ENCODE data around the gene CHAF1A. TPM values are rescaled to one million over a fixed set of nuclear protein-coding genes. Genes with fewer than 3 reads are reported as not detected.

Gene CHAF1A
- total RNA-seq, 1 experiment from 2014 or later, result 30.0 TPM

DNA sequence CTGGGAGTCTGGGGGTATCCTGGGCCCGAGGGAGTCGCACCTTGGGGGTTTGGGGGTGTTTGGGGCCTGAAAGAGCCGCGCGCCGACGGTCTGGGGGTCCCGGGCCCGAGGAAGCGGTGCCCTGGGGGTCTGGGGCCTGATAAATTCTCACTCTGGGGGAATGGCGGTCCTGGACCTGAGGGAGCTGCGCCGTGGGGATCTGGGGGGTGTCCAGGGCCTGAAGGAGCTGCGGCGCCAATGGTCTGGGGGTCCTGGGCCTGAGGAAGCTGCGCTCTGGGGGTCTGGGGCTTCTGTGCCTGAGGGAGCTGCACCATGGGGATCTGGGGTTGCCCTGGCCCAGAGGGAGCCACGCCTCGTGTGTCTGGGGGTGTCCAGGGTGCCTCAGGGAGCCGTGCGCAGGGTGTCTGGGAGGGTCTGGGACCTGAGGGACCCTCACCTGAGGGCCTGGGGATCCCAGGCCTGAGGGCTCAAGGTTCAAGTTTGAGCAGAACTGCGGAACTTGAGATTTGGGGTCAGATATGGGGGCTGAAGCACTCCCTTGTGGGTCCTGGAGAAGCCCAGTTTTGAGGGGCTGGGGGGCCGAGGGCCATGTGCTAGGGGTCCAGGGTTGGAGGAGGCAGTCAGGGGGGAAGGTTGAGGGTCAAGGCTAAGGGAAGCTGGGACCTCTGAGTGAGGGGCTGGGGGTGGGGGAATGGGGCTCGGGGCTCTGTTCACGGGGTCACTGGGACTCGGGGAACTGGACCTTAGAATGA, 70.7 kb downstream of the CHAF1A start:
- H3K36me3 ChIP-seq (ENCODE audit: low read depth), result no peaks in the 10 kb centered on the region
- H4K20me1 ChIP-seq (ENCODE audit: insufficient read depth), result no peaks in the 10 kb centered on the region
- no peak for DNase-seq
- no peak for TF ChIP-seq EZH2 (IDR thresholded peaks at IDR 0.05; ENCODE audit: low read depth)
- TF ChIP-seq, protein P1, sequence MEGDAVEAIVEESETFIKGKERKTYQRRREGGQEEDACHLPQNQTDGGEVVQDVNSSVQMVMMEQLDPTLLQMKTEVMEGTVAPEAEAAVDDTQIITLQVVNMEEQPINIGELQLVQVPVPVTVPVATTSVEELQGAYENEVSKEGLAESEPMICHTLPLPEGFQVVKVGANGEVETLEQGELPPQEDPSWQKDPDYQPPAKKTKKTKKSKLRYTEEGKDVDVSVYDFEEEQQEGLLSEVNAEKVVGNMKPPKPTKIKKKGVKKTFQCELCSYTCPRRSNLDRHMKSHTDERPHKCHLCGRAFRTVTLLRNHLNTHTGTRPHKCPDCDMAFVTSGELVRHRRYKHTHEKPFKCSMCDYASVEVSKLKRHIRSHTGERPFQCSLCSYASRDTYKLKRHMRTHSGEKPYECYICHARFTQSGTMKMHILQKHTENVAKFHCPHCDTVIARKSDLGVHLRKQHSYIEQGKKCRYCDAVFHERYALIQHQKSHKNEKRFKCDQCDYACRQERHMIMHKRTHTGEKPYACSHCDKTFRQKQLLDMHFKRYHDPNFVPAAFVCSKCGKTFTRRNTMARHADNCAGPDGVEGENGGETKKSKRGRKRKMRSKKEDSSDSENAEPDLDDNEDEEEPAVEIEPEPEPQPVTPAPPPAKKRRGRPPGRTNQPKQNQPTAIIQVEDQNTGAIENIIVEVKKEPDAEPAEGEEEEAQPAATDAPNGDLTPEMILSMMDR (conservative IDR thresholded peaks at IDR 0.05), result no peak
- H3K9me3 ChIP-seq (ENCODE audit: insufficient read depth, low read depth), result no peaks in the 10 kb centered on the region
- CTCF ChIA-PET, result interaction anchor here (0.6 kb wide), 1 partner anchor 49 kb away, joined by 7 read pairs; no protein-coding TSS in a partner anchor
- BruUV-seq (replicated peaks), result no TSS peak
- peaks cover 11% of the 10 kb centered on the region for H3F3A ChIP-seq (ENCODE audit: insufficient read depth, low read depth)
- H3K4me1 ChIP-seq (replicated peaks; ENCODE audit: insufficient read depth), result peaks cover 6% of the 10 kb centered on the region; the same call in 1 of the 2 replicates
- H3K9me2 ChIP-seq (ENCODE audit: insufficient read depth), result no peaks in the 10 kb centered on the region
- POLR2A ChIA-PET (ENCODE audit: unreplicated experiment), result interaction anchor here (0.5 kb wide), 1 partner anchor 68 kb away, joined by 3 read pairs; no protein-coding TSS in a partner anchor
- no peak overlapping the region for H2AFZ ChIP-seq
- peaks cover 11% of the 10 kb centered on the region for H3K79me2 ChIP-seq (ENCODE audit: low read depth)
- no peaks in the 10 kb centered on the region for H3K27me3 ChIP-seq (ENCODE audit: insufficient read depth, low read depth)
- intact Hi-C loops (cut with micrococcal nuclease; ENCODE audit: unreplicated experiment), result no loop called here
- H3K4me2 ChIP-seq, result peak overlapping the region; percentile 84
- H3K4me3 ChIP-seq, result peak overlapping the region; percentile 64
- H3K27ac ChIP-seq, result no peak overlapping the region

DNA sequence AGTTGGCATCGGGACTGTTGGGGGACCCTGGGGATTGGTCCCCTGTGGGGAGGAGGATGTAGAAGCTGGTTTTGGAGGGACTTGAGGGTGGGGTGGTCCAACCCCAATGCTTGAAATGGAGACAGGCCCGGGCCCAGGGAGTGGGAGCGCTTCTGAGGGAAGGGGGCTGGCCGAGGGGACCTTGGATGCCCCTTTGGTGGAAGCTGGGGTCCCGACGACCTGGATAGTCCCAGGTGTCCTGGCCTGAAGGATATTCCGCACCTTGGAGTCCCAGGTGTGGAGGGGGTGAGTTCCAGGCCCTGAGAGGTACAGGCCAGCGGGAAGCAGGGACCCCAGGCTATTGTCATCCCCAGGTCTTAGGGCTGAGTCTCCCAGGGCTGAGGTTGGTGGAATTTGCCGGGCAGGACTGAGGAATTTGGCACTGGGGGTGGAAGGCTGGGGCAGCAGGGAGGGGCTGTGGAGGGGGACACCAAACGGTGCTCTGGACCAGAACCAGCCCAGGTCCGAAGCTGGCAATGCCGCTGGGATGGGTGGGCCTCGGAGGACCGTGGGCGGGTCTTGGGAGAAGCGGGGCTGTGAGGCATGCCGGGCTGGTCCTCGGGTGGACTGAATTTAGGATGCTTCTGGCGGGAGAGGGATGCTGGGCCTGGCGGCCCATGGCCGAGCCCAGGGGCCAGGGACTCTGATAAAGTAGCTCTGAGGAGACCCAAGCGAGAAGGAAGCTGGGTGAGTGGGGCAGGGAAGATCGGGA, 71.5 kb downstream of the CHAF1A start:
- peaks cover 11% of the 10 kb centered on the region for H3K79me2 ChIP-seq (ENCODE audit: low read depth)
- H3F3A ChIP-seq (ENCODE audit: insufficient read depth, low read depth), result peaks cover 11% of the 10 kb centered on the region
- H3K27ac ChIP-seq, result no peak overlapping the region
- CTCF ChIA-PET, result interaction anchor here (0.6 kb wide), 1 partner anchor 48 kb away, joined by 7 read pairs; no protein-coding TSS in a partner anchor
- H3K27me3 ChIP-seq (ENCODE audit: insufficient read depth, low read depth), result no peaks in the 10 kb centered on the region
- no peaks in the 10 kb centered on the region for H3K9me2 ChIP-seq (ENCODE audit: insufficient read depth)
- H3K4me2 ChIP-seq, result peak overlapping the region; percentile 84; the same call in 1 of the 2 replicates
- intact Hi-C loops (cut with micrococcal nuclease; ENCODE audit: unreplicated experiment), result no loop called here
- H4K20me1 ChIP-seq (ENCODE audit: insufficient read depth), result no peaks in the 10 kb centered on the region
- no peak overlapping the region for H2AFZ ChIP-seq
- no peak for DNase-seq
- POLR2A ChIA-PET (ENCODE audit: unreplicated experiment), result no interaction called here
- TF ChIP-seq, protein P1 (conservative IDR thresholded peaks at IDR 0.05), result no peak
- no peak for TF ChIP-seq EZH2 (IDR thresholded peaks at IDR 0.05; ENCODE audit: low read depth)
- H3K9me3 ChIP-seq (ENCODE audit: insufficient read depth, low read depth), result no peaks in the 10 kb centered on the region
- no peaks in the 10 kb centered on the region for H3K36me3 ChIP-seq (ENCODE audit: low read depth)
- H3K4me3 ChIP-seq, result no peak overlapping the region
- H3K4me1 ChIP-seq (replicated peaks; ENCODE audit: insufficient read depth), result peaks cover 6% of the 10 kb centered on the region; the same call in 1 of the 2 replicates
- BruUV-seq (replicated peaks), result no TSS peak

DNA sequence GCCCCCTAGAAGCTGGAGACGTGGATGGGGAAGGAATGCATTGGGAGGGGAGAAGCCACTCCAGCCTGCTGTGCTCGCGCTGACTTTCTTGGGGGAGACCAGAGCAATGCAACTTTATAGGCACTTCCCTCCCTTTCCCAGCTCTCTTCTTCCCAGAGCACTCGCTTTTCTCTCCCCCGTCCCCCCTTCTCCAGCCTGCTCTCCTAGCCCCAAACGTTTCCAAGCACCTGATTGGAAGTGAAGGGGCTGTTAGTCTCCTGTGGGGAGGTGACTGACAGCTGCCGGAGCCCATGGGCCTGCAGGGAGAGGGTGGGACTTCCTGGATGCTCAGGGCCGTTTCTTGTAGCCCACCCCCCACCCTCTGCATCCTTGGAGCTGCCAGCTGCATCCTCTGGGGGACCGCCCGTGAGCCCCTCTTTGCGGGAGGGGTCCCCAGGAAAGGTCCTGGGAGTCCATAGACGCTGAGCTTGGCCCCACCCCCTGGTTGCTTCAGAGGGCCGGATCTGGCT, 72.1 kb downstream of the CHAF1A start:
- intact Hi-C loops (cut with micrococcal nuclease; ENCODE audit: unreplicated experiment), result no loop called here
- Histone ChIP-seq H4K20me1 (ENCODE audit: insufficient read depth) (no peaks in the 10 kb centered on the region), H3K36me3 (ENCODE audit: low read depth) (no peaks in the 10 kb centered on the region), H3K27me3 (ENCODE audit: insufficient read depth, low read depth) (no peaks in the 10 kb centered on the region), H3F3A (ENCODE audit: insufficient read depth, low read depth) (peaks cover 11% of the 10 kb centered on the region), H3K9me2 (ENCODE audit: insufficient read depth) (no peaks in the 10 kb centered on the region), H3K4me2 (no peak overlapping the region), H2AFZ (no peak overlapping the region), H3K79me2 (ENCODE audit: low read depth) (peaks cover 11% of the 10 kb centered on the region), H3K4me3 (no peak overlapping the region), H3K4me1 (replicated peaks; ENCODE audit: insufficient read depth) (peaks cover 6% of the 10 kb centered on the region; the same call in 1 of the 2 replicates), H3K27ac (no peak overlapping the region), H3K9me3 (ENCODE audit: insufficient read depth, low read depth) (no peaks in the 10 kb centered on the region)
- DNase-seq, result no peak
- BruUV-seq (replicated peaks), result no TSS peak
- POLR2A ChIA-PET (ENCODE audit: unreplicated experiment), result no interaction called here
- CTCF ChIA-PET, result no interaction called here
- TF ChIP-seq, protein P1 (conservative IDR thresholded peaks at IDR 0.05), result no peak
- TF ChIP-seq EZH2 (IDR thresholded peaks at IDR 0.05; ENCODE audit: low read depth), result no peak

Data from PC-9 (cell line).